Astrocyte (in vitro differentiated cells and primary cell): Measurements from ENCODE around the gene GJB5.

Experiments used
- EZH2 ChIP-seq: IDR thresholded peaks from 2 replicates; pipeline ENCODE4 v1.6.1; 2012; ENCODE audit warnings: mild to moderate bottlenecking, low read length, inconsistent platforms; ENCODE audit not compliant: insufficient read depth
- TF ChIP-seq, protein P1 (sequence below): IDR thresholded peaks from 2 replicates; pipeline ENCODE4 v1.5.1; 2011; ENCODE audit warnings: low read depth, mild to moderate bottlenecking, inconsistent platforms, low read length, moderate library complexity; ENCODE audit not compliant: insufficient read depth

DNA sequence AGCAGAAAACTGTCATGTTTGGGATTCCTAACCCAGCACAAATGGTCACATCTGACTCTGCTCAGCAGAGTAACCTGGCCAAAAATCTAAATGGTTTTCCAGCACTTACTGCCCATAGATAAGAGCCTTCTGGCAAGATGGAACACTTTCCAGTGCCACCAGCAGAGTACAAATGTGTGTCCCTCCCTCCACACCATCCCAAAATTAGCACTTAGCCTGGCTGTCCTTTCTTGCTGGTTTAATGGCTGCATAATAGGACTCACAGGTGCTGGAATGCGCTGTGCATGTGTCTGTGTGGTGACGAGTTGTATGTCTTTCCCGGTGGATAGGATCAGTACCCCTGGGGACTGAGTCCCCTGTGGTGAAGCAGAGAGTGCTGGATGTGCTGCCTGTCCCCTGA, 49.8 kb upstream of the GJB5 start:
- TF ChIP-seq, protein P1, sequence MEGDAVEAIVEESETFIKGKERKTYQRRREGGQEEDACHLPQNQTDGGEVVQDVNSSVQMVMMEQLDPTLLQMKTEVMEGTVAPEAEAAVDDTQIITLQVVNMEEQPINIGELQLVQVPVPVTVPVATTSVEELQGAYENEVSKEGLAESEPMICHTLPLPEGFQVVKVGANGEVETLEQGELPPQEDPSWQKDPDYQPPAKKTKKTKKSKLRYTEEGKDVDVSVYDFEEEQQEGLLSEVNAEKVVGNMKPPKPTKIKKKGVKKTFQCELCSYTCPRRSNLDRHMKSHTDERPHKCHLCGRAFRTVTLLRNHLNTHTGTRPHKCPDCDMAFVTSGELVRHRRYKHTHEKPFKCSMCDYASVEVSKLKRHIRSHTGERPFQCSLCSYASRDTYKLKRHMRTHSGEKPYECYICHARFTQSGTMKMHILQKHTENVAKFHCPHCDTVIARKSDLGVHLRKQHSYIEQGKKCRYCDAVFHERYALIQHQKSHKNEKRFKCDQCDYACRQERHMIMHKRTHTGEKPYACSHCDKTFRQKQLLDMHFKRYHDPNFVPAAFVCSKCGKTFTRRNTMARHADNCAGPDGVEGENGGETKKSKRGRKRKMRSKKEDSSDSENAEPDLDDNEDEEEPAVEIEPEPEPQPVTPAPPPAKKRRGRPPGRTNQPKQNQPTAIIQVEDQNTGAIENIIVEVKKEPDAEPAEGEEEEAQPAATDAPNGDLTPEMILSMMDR, result no peak
- TF ChIP-seq EZH2, result no peak
